Tibial nerve (tissue), 4 donors: Measurements from ENCODE around the gene CMKLR1.

Source experiments
- EP300 ChIP-seq, 2 donors: sonication (generic); formaldehyde crosslinking; IDR thresholded peaks; one replicate each; pipeline ENCODE4 v1.6.1; 2017; ENCODE audit warnings: antibody characterized with exemption in 2 of 2, mild to moderate bottlenecking in 1 of 2
- POLR2A ChIP-seq, 2 donors: fragments of 450-650 bp; IDR thresholded peaks; one replicate each; pipeline ENCODE4 v1.6.1; 2017; ENCODE audit warnings: antibody characterized with exemption in 2 of 2, mild to moderate bottlenecking in 2 of 2, moderate library complexity in 2 of 2
- TF ChIP-seq, protein P1 (sequence below), 5 experiments: fragments of 200-600 bp in 3 of 5; fragments of 450-650 bp in 2 of 5; sonication (generic) in 3 of 5; IDR thresholded peaks; one replicate each; pipeline ENCODE4 v1.5.1; 2016 to 2019; ENCODE audit warnings: antibody characterized with exemption in 5 of 5, mild to moderate bottlenecking in 3 of 5, moderate library complexity in 2 of 5

- TF ChIP-seq, protein P1, sequence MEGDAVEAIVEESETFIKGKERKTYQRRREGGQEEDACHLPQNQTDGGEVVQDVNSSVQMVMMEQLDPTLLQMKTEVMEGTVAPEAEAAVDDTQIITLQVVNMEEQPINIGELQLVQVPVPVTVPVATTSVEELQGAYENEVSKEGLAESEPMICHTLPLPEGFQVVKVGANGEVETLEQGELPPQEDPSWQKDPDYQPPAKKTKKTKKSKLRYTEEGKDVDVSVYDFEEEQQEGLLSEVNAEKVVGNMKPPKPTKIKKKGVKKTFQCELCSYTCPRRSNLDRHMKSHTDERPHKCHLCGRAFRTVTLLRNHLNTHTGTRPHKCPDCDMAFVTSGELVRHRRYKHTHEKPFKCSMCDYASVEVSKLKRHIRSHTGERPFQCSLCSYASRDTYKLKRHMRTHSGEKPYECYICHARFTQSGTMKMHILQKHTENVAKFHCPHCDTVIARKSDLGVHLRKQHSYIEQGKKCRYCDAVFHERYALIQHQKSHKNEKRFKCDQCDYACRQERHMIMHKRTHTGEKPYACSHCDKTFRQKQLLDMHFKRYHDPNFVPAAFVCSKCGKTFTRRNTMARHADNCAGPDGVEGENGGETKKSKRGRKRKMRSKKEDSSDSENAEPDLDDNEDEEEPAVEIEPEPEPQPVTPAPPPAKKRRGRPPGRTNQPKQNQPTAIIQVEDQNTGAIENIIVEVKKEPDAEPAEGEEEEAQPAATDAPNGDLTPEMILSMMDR (IDR thresholded peaks at IDR 0.05), result no peak
- TF ChIP-seq POLR2A (IDR thresholded peaks at IDR 0.05), result no peak
- TF ChIP-seq EP300 (IDR thresholded peaks at IDR 0.05), result no peak
These were observed 54.1 kb downstream of the CMKLR1 start for GRCh38 chr12:108285016-108285415.
